K562 (cell line): ENCODE data around the gene PLEKHG4B. TPM values are rescaled to one million over a fixed set of nuclear protein-coding genes. Genes with fewer than 3 reads are reported as not detected.
A peak's percentile ranks its signal among the peaks of the same experiment; 100 is the strongest.

Experiments used
- ARID4B ChIP-seq: sonication (generic); formaldehyde crosslinking; IDR thresholded peaks from 2 replicates; pipeline ENCODE4 v1.8.0; 2022; ENCODE audit warnings: mild to moderate bottlenecking, missing genetic modification reagents
- E2F3 ChIP-seq: fragments of 250-450 bp; sonication (Bioruptor Pico); IDR thresholded peaks from 2 replicates; pipeline ENCODE4 v1.4.0; 2020; ENCODE audit warnings: mild to moderate bottlenecking
- HINFP ChIP-seq: fragments of 450-650 bp; conservative IDR thresholded peaks from 2 replicates; pipeline ENCODE4 v1.6.1; 2016; ENCODE audit warnings: missing genetic modification characterization, low read depth, mild to moderate bottlenecking, control low read depth, missing compliant biosample characterization
- HNRNPH1 ChIP-seq: fragments of 200-400 bp; formaldehyde crosslinking; optimal IDR thresholded peaks from 2 replicates; pipeline ENCODE3; 2017; ENCODE audit warnings: low read depth, mild to moderate bottlenecking, low read length, moderate library complexity
- HNRNPL ChIP-seq: fragments of 200-400 bp; formaldehyde crosslinking; IDR thresholded peaks from 2 replicates; pipeline ENCODE4 v1.6.1; 2017; ENCODE audit warnings: low read depth, mild to moderate bottlenecking, low read length
- KHSRP ChIP-seq: fragments of 450-650 bp; IDR thresholded peaks from 2 replicates; pipeline ENCODE4 v1.6.1; 2017
- MNT ChIP-seq, 2 experiments: fragments of 450-650 bp; conservative IDR thresholded peaks; 2 replicates each; pipeline ENCODE4 v1.6.1; 2017; ENCODE audit warnings: mild to moderate bottlenecking in 2 of 2, moderate library complexity in 2 of 2
- NFE2 ChIP-seq: IDR thresholded peaks from 2 replicates; pipeline ENCODE4 v1.6.1; 2014; ENCODE audit warnings: antibody characterized with exemption, low read depth
- NR3C1 ChIP-seq: sonication (generic); formaldehyde crosslinking; IDR thresholded peaks from 2 replicates; pipeline ENCODE4 v1.8.1; 2022; ENCODE audit warnings: missing genetic modification reagents
- PPARD ChIP-seq: fragments of 250-450 bp; sonication (Bioruptor Pico); IDR thresholded peaks from 2 replicates; pipeline ENCODE4 v1.8.0; 2022; ENCODE audit warnings: inconsistent platforms, mild to moderate bottlenecking, moderate library complexity
- SAFB ChIP-seq: fragments of 200-400 bp; formaldehyde crosslinking; IDR thresholded peaks from 2 replicates; pipeline ENCODE4 v1.6.1; 2017; ENCODE audit warnings: low read depth, low read length, borderline replicate concordance
- SAP30 ChIP-seq: fragments of 200-600 bp; sonication (generic); IDR thresholded peaks from 2 replicates; pipeline ENCODE4 v1.6.1; 2012; ENCODE audit warnings: borderline replicate concordance, low read depth, mild to moderate bottlenecking, moderate library complexity, low read length, control low read depth, inconsistent platforms; ENCODE audit not compliant: insufficient read depth, poor library complexity, severe bottlenecking
- STAT5A ChIP-seq: IDR thresholded peaks from 2 replicates; pipeline ENCODE4 v1.6.1; 2012; ENCODE audit warnings: low read length, inconsistent platforms, borderline replicate concordance
- ZBTB5 ChIP-seq: fragments of 450-650 bp; IDR thresholded peaks from 2 replicates; pipeline ENCODE4 v1.6.1; 2017; ENCODE audit warnings: antibody characterized with exemption
- ZNF3 ChIP-seq: fragments of 250-450 bp; sonication (Bioruptor Pico); IDR thresholded peaks from 2 replicates; pipeline ENCODE4 v1.5.0; 2021; ENCODE audit warnings: mild to moderate bottlenecking, moderate library complexity
- ZNF445 ChIP-seq: fragments of 250-450 bp; sonication (Bioruptor Pico); IDR thresholded peaks from 2 replicates; pipeline ENCODE4 v1.4.0; 2020; ENCODE audit warnings: low read depth, mild to moderate bottlenecking, moderate library complexity
- ZNF583 ChIP-seq: fragments of 250-450 bp; sonication (Bioruptor Pico); IDR thresholded peaks from 2 replicates; pipeline ENCODE4 v1.4.0; 2020
- ZNF584 ChIP-seq: fragments of 200-800 bp; sonication (Bioruptor generic); IDR thresholded peaks from 2 replicates; pipeline ENCODE4 v1.6.1; 2016; ENCODE audit warnings: low read depth, mild to moderate bottlenecking, missing genetic modification characterization, missing compliant biosample characterization
- polyA plus RNA-seq, 8 experiments: library from polyadenylated mRNA; depleted of rRNA in 4 of 8; stranded (reverse) in 5 of 8; unstranded in 3 of 8; fragments of >200 nt; fragmentation: Nextera tagmentation in 2 of 8; fragmentation: Illumina TruSeq in 1 of 8; extraction: Ambion mirVana in 2 of 8; extraction: Trizol in 1 of 8; gene quantifications; 2 replicates each; pipeline versions ENCODE4 v1.2.1 to v1.2.3, GENCODE V29; 2011 to 2014; ENCODE audit warnings: inconsistent platforms in 1 of 8, missing spikeins in 1 of 8
- total RNA-seq, 7 experiments: library from RNA; depleted of rRNA in 6 of 7; stranded (reverse); fragments of >200 nt in 6 of 7; fragmentation: Illumina TruSeq in 2 of 7; extraction: Trizol in 2 of 7; gene quantifications; 2 replicates each; pipeline versions ENCODE4 v1.2.1 to v1.2.3, GENCODE V29; 2011 to 2021; ENCODE audit warnings: low replicate concordance in 1 of 7

The PLEKHG4B gene
- total and polyA plus RNA-seq, 9 of the 15 experiments (the other 6 are each of a cell fraction or from before 2014, with no cell fraction given) = 0.02 TPM; not detected in 8

- no peak for TF ChIP-seq MNT (conservative IDR thresholded peaks at IDR 0.05)
- no peak for TF ChIP-seq NFE2
- no peak for TF ChIP-seq ZNF583 (CRISPR knock-in tag)
- no peak for TF ChIP-seq SAFB
- no peak for TF ChIP-seq ZNF584 (CRISPR knock-in tag)
- TF ChIP-seq SAP30 = peak; percentile 43
- no peak for TF ChIP-seq ZBTB5
- 0 out of 2 replicates have a peak, but pooled peaks have one; percentile 23 for TF ChIP-seq HNRNPL
- no peak for TF ChIP-seq PPARD
- TF ChIP-seq ARID4B (CRISPR knock-in tag) = peak; percentile 20; the same call in 1 of the 2 replicates
- no peak for TF ChIP-seq ZNF3 (CRISPR knock-in tag)
- no peak for TF ChIP-seq NR3C1 (CRISPR knock-in tag)
- no peak for TF ChIP-seq HINFP (tag)
- TF ChIP-seq E2F3 = no peak
- TF ChIP-seq HNRNPH1 = no peak
- no peak for TF ChIP-seq STAT5A
- no peak for TF ChIP-seq KHSRP
- no peak for TF ChIP-seq ZNF445 (CRISPR knock-in tag)
Observed at GRCh38 chr5:218457-219291, 126.7 kb downstream of the PLEKHG4B start (continued).
